GM19452 (cell line): ENCODE measurements around the gene GDF11.

ENCODE experiments used
- ATAC-seq: cut with Tn5 transposase; IDR thresholded peaks from one replicate; pipeline ENCODE4 v1.9.1; 2021; ENCODE audit not compliant: unreplicated experiment

GDF11 gene

GRCh38 chr12:55722948-55723347 is 20.0 kb upstream of the GDF11 start:
- ATAC-seq = no peak

GRCh38 chr12:55723516-55724225 is 19.3 kb upstream of the GDF11 start:
- ATAC-seq = no peak

- no peak for ATAC-seq
Measured at GRCh38 chr12:55724226-55724939, 18.5 kb upstream of the GDF11 start.

- no peak for ATAC-seq
Measured at GRCh38 chr12:55724940-55725309, 18.0 kb upstream of the GDF11 start.

GRCh38 chr12:55725556-55725955 is 17.4 kb upstream of the GDF11 start:
- no peak for ATAC-seq

GRCh38 chr12:55726971-55727370 is 16.0 kb upstream of the GDF11 start:
- ATAC-seq = no peak

- ATAC-seq = no peak
Measured at GRCh38 chr12:55727643-55728185, 15.2 kb upstream of the GDF11 start.

GRCh38 chr12:55728186-55728938 is 14.6 kb upstream of the GDF11 start:
- peak; percentile 23 for ATAC-seq

- ATAC-seq = peak; percentile 55
Measured at GRCh38 chr12:55728939-55729818, 13.7 kb upstream of the GDF11 start, which contains the start of gene CD63. TSS of gene CD63 (minus strand) at chr12:55729009. CDS start at chr12:55728341, 668 bp downstream.

- peak; percentile 42 for ATAC-seq
Measured at GRCh38 chr12:55729819-55730818, 12.8 kb upstream of the GDF11 start.

GRCh38 chr12:55732288-55732687 is 10.6 kb upstream of the GDF11 start:
- no peak for ATAC-seq

- ATAC-seq = no peak
Measured at GRCh38 chr12:55733021-55733555, 9.8 kb upstream of the GDF11 start.

GRCh38 chr12:55733858-55734257 is 9.1 kb upstream of the GDF11 start:
- no peak for ATAC-seq

GRCh38 chr12:55734595-55734994 is 8.3 kb upstream of the GDF11 start:
- ATAC-seq = no peak

GRCh38 chr12:55736076-55736475 is 6.8 kb upstream of the GDF11 start:
- ATAC-seq = no peak

GRCh38 chr12:55736780-55737580 is 5.9 kb upstream of the GDF11 start:
- no peak for ATAC-seq

- no peak for ATAC-seq
Measured at GRCh38 chr12:55737581-55738122, 5.3 kb upstream of the GDF11 start.
